ENCODE results near the gene RNF212. TPM values are rescaled to one million over a fixed set of nuclear protein-coding genes. Genes with fewer than 3 reads are reported as not detected.

Gene RNF212
- polyA plus RNA-seq, 2 of the 4 experiments (the other 2 are of a cell fraction), result 3.0 TPM

DNA sequence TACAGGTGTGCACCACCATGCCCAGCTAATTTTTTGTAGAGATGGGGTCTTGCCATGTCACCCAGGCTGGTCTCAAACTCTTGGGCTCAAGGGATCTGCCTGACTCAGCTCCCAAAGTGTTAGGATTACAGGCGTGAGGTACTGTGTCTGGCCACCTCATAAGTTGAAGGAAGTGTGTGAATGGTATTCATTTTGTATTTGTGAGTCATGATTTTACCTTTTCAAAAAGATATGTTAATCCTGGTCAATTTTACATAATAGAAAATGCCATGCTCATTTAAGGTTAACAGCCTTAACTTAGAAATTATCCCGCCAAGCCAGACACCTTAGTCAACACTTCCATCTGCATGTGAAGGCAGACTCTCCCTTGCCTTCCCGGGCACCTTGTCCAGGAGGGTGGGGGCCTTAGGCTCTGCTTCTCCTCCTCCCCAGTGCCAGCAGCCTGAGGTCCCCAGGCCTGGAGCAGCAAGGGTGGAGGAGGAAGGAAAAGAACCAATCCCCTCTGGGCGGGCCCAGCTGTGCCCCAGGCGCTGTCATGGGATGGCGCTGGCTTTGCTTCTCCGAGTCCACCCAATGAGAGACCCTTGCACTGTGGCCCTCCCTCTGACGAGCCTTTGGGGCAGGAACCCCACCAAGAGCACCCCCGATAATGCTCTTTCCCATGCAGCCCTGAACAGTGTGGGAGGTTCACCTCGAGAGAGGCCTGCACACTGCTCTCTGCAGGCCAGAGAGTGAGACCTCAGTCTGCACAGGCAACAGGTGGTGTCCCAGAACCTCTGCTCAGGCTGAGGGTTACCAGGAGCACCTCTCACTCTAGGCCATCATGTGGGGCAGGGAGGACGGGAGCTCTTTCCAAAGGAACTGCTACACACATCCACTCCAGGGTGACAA is 37.3 kb downstream of the RNF212 start:
- ChIA-PET POLR2A (no interaction called here), CTCF (no interaction called here)
- Histone ChIP-seq H3K4me1 (peaks cover 4% of the 10 kb centered on the region; the same call in 2 of the 3 replicates), H3K27ac (no peak overlapping the region), H3K4me3 (no peak overlapping the region), H3K4me2 (no peak overlapping the region), H3K9me3 (0 out of 3 replicates have a peak, but pooled peaks cover 7% of the 10 kb centered on the region)
- 71% methylated on average over 8 of the region's 11 CpGs for WGBS (ENCODE audit: missing lambda C conversion rate)
- ATAC-seq (peak in 1 of 2 experiments; percentile 39; a peak in 1 of 6 replicates), DNase-seq (ENCODE audit: low read depth in 1 of 2, low spot score in 1 of 2) (no peak), FAIRE-seq (no peak)
- no peak for TF ChIP-seq MYC (IDR thresholded peaks at IDR 0.05; ENCODE audit: borderline replicate concordance, low read length)
- TF ChIP-seq MAFK (IDR thresholded peaks at IDR 0.05; ENCODE audit: partially characterized antibody), result no peak

- FAIRE-seq, result no peak
- 78% methylated on average over 7 of the region's 7 CpGs for WGBS (ENCODE audit: missing lambda C conversion rate)
- no peaks in the 10 kb centered on the region for H3K4me1 ChIP-seq
- H3K4me3 ChIP-seq, result no peak overlapping the region
- ChIA-PET POLR2A (no interaction called here), CTCF (no interaction called here)
- H3K27ac ChIP-seq, result no peak overlapping the region
- no peak for DNase-seq (ENCODE audit: low read depth in 1 of 2, low spot score in 1 of 2)
- no peak overlapping the region for H3K4me2 ChIP-seq
- H3K9me3 ChIP-seq, result 0 out of 3 replicates have a peak, but pooled peaks cover 7% of the 10 kb centered on the region
- TF ChIP-seq, protein P1, sequence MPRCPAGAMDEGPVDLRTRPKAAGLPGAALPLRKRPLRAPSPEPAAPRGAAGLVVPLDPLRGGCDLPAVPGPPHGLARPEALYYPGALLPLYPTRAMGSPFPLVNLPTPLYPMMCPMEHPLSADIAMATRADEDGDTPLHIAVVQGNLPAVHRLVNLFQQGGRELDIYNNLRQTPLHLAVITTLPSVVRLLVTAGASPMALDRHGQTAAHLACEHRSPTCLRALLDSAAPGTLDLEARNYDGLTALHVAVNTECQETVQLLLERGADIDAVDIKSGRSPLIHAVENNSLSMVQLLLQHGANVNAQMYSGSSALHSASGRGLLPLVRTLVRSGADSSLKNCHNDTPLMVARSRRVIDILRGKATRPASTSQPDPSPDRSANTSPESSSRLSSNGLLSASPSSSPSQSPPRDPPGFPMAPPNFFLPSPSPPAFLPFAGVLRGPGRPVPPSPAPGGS (IDR thresholded peaks at IDR 0.05), result no peak
- TF ChIP-seq HOXB5 (CRISPR knock-in tag; IDR thresholded peaks at IDR 0.05) (no peak), ESRRA (IDR thresholded peaks at IDR 0.05; ENCODE audit: borderline replicate concordance, low read length) (no peak), KDM1A (IDR thresholded peaks at IDR 0.05; ENCODE audit: low read depth) (no peak), NR3C1 (IDR thresholded peaks at IDR 0.05) (no peak), ELK1 (IDR thresholded peaks at IDR 0.05; ENCODE audit: low read depth, low read length) (no peak), EP300 (IDR thresholded peaks at IDR 0.05) (no peak), EHMT2 (IDR thresholded peaks at IDR 0.05; ENCODE audit: low read depth) (no peak), RCOR1 (IDR thresholded peaks at IDR 0.05; ENCODE audit: low read depth, low read length) (no peak), BHLHE40 (IDR thresholded peaks at IDR 0.05; ENCODE audit: low read depth, low read length) (no peak), MAZ (IDR thresholded peaks at IDR 0.05; ENCODE audit: borderline replicate concordance, low read depth, low read length) (no peak), ZNF302 (CRISPR knock-in tag; IDR thresholded peaks at IDR 0.05) (no peak), CBX8 (IDR thresholded peaks at IDR 0.05) (no peak), ZSCAN20 (CRISPR knock-in tag; IDR thresholded peaks at IDR 0.05) (no peak), CEBPB (IDR thresholded peaks at IDR 0.05) (no peak), FOSB (CRISPR knock-in tag; IDR thresholded peaks at IDR 0.05) (no peak), JUNB (IDR thresholded peaks at IDR 0.05) (no peak), MAFK (IDR thresholded peaks at IDR 0.05; ENCODE audit: partially characterized antibody) (no peak)
- TF ChIP-seq, protein P2, sequence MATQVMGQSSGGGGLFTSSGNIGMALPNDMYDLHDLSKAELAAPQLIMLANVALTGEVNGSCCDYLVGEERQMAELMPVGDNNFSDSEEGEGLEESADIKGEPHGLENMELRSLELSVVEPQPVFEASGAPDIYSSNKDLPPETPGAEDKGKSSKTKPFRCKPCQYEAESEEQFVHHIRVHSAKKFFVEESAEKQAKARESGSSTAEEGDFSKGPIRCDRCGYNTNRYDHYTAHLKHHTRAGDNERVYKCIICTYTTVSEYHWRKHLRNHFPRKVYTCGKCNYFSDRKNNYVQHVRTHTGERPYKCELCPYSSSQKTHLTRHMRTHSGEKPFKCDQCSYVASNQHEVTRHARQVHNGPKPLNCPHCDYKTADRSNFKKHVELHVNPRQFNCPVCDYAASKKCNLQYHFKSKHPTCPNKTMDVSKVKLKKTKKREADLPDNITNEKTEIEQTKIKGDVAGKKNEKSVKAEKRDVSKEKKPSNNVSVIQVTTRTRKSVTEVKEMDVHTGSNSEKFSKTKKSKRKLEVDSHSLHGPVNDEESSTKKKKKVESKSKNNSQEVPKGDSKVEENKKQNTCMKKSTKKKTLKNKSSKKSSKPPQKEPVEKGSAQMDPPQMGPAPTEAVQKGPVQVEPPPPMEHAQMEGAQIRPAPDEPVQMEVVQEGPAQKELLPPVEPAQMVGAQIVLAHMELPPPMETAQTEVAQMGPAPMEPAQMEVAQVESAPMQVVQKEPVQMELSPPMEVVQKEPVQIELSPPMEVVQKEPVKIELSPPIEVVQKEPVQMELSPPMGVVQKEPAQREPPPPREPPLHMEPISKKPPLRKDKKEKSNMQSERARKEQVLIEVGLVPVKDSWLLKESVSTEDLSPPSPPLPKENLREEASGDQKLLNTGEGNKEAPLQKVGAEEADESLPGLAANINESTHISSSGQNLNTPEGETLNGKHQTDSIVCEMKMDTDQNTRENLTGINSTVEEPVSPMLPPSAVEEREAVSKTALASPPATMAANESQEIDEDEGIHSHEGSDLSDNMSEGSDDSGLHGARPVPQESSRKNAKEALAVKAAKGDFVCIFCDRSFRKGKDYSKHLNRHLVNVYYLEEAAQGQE (IDR thresholded peaks at IDR 0.05), result no peak
- TF ChIP-seq, protein P3, sequence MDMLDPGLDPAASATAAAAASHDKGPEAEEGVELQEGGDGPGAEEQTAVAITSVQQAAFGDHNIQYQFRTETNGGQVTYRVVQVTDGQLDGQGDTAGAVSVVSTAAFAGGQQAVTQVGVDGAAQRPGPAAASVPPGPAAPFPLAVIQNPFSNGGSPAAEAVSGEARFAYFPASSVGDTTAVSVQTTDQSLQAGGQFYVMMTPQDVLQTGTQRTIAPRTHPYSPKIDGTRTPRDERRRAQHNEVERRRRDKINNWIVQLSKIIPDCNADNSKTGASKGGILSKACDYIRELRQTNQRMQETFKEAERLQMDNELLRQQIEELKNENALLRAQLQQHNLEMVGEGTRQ (IDR thresholded peaks at IDR 0.05), result no peak
- ATAC-seq, result no peak
Observed at GRCh38 chr4:1075225-1075624, 38.1 kb downstream of the RNF212 start.
